Neural cell (in vitro differentiated cells): ENCODE measurements around the gene MRPL57. TPM values are rescaled to one million over a fixed set of nuclear protein-coding genes. Genes with fewer than 3 reads are reported as not detected.

Experiments used
- H2AFZ ChIP-seq: fragments of 200-600, 300-800 bp; sonication (generic), shearing (Covaris generic); 2 replicates; pipeline ENCODE4 v1.6.0; 2014; ENCODE audit warnings: low read depth, mild to moderate bottlenecking, antibody characterized with exemption, low read length, moderate library complexity
- H3F3A ChIP-seq: fragments of 200-600 bp; shearing (Covaris generic); 2 replicates; pipeline ENCODE4 v1.6.1; 2016; ENCODE audit warnings: mild to moderate bottlenecking, moderate library complexity, mixed read lengths, antibody characterized with exemption, low read length; ENCODE audit not compliant: insufficient read depth, poor library complexity, severe bottlenecking
- H3K27ac ChIP-seq: fragments of 200-600, 300-800 bp; sonication (generic), shearing (Covaris generic); 2 replicates; pipeline ENCODE4 v1.5.1; 2014; ENCODE audit warnings: mild to moderate bottlenecking, low read length, moderate library complexity
- H3K27me3 ChIP-seq: fragments of 300-800, 200-600 bp; sonication (generic), shearing (Covaris generic); 2 replicates; pipeline ENCODE4 v1.6.0; 2014; ENCODE audit warnings: mild to moderate bottlenecking, low read depth, low read length, moderate library complexity; ENCODE audit not compliant: insufficient read depth
- H3K36me3 ChIP-seq: fragments of 300-800, 200-600 bp; sonication (generic), shearing (Covaris generic); 2 replicates; pipeline ENCODE4 v1.5.1; 2014; ENCODE audit warnings: mild to moderate bottlenecking, antibody characterized with exemption, low read length, moderate library complexity; ENCODE audit not compliant: insufficient read depth
- H3K4me2 ChIP-seq: fragments of 300-800, 200-600 bp; sonication (generic), shearing (Covaris generic); 2 replicates; pipeline ENCODE4 v1.6.0; 2014; ENCODE audit warnings: mild to moderate bottlenecking, low read length
- H3K4me3 ChIP-seq: fragments of 300-800, 200-600 bp; sonication (generic), shearing (Covaris generic); 2 replicates; pipeline ENCODE4 v1.5.1; 2014; ENCODE audit warnings: mild to moderate bottlenecking, low read length, moderate library complexity
- H3K79me2 ChIP-seq: fragments of 200-600 bp; shearing (Covaris generic); replicated peaks from 2 replicates; pipeline ENCODE4 v1.6.0; 2014; ENCODE audit warnings: mild to moderate bottlenecking, low read length, moderate library complexity; ENCODE audit not compliant: insufficient read depth
- H3K9ac ChIP-seq: fragments of 300-800, 200-600 bp; sonication (generic), shearing (Covaris generic); 2 replicates; pipeline ENCODE4 v1.6.1; 2016; ENCODE audit warnings: mild to moderate bottlenecking, low read length, mixed read lengths
- H3K9me2 ChIP-seq: fragments of 200-600 bp; shearing (Covaris generic); 2 replicates; pipeline ENCODE4 v1.6.1; 2016; ENCODE audit warnings: mild to moderate bottlenecking, low read length, mixed read lengths; ENCODE audit not compliant: insufficient read depth
- H3K9me3 ChIP-seq: fragments of 200-600, 300-800 bp; sonication (generic), shearing (Covaris generic); 2 replicates; pipeline ENCODE4 v1.6.1; 2016; ENCODE audit warnings: mild to moderate bottlenecking, mixed run types, low read length, moderate library complexity, mixed read lengths
- H4K20me1 ChIP-seq: fragments of 200-600 bp; shearing (Covaris generic); 2 replicates; pipeline ENCODE4 v1.6.1; 2016; ENCODE audit warnings: mild to moderate bottlenecking, mixed run types; ENCODE audit not compliant: insufficient read depth
- EP300 ChIP-seq: fragments of 450-650 bp; conservative IDR thresholded peaks from 2 replicates; pipeline ENCODE4 v1.6.1; 2014; ENCODE audit warnings: antibody characterized with exemption, mild to moderate bottlenecking, moderate library complexity; ENCODE audit not compliant: poor library complexity, severe bottlenecking
- EZH2 ChIP-seq: fragments of 200-600, 300-800 bp; shearing (Covaris generic), sonication (generic); IDR thresholded peaks from 2 replicates; pipeline ENCODE4 v1.6.1; 2014; ENCODE audit warnings: antibody characterized with exemption, low read length, borderline replicate concordance, mild to moderate bottlenecking; ENCODE audit not compliant: insufficient read depth, poor library complexity, severe bottlenecking
- MXI1 ChIP-seq: fragments of 450-650 bp; conservative IDR thresholded peaks from 2 replicates; pipeline ENCODE4 v1.6.1; 2014; ENCODE audit warnings: antibody characterized with exemption, mild to moderate bottlenecking; ENCODE audit not compliant: poor library complexity, severe bottlenecking
- POLR2AphosphoS5 ChIP-seq: IDR thresholded peaks from 2 replicates; pipeline ENCODE4 v1.6.1; 2012
- RAD21 ChIP-seq: fragments of 450-650 bp; conservative IDR thresholded peaks from 2 replicates; pipeline ENCODE4 v1.6.1; 2014; ENCODE audit warnings: antibody characterized with exemption, mild to moderate bottlenecking, moderate library complexity
- SMC3 ChIP-seq: fragments of 450-650 bp; conservative IDR thresholded peaks from 2 replicates; pipeline ENCODE4 v1.6.1; 2014; ENCODE audit warnings: antibody characterized with exemption, mild to moderate bottlenecking, moderate library complexity; ENCODE audit not compliant: poor library complexity
- TAF1 ChIP-seq: IDR thresholded peaks from 2 replicates; pipeline ENCODE4 v1.6.1; 2012; ENCODE audit warnings: low read depth
- polyA plus RNA-seq: library from polyadenylated mRNA; depleted of rRNA; stranded (reverse); fragments of >200 nt; gene quantifications from 2 replicates; pipeline ENCODE4 v1.2.3, GENCODE V29; 2014
- TF ChIP-seq, protein P1 (sequence below): IDR thresholded peaks from 2 replicates; pipeline ENCODE4 v1.6.1; 2012; ENCODE audit warnings: borderline replicate concordance
- TF ChIP-seq, protein P2 (sequence below): fragments of 450-650 bp; IDR thresholded peaks from 2 replicates; pipeline ENCODE4 v1.5.1; 2014; ENCODE audit warnings: antibody characterized with exemption, mild to moderate bottlenecking, moderate library complexity; ENCODE audit not compliant: poor library complexity, severe bottlenecking

MRPL57 gene
- polyA plus RNA-seq, 1 donor from 2014 or later, result 38.7 TPM

DNA sequence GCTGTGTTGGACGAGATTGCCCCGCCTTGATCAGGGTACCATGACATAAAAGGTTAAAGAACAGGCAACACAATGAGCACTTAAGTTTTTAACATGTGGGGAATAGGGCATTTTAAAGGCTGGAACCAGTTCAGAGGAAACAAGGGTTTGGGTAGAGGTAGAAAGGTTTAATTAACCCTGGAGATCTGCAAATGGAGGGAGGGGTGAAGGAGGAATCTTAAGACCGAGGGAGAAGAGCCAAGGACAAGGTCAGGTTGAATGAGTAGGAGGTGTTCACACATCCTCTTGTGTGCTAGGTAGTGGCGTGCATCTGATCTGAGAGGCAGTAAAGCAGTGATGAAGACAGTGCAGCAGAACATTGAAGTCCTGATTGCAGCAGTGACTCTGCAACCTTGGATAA, 28.6 kb upstream of the MRPL57 start:
- no peak overlapping the region for H2AFZ ChIP-seq
- no peak overlapping the region for H3K9ac ChIP-seq
- no peaks in the 10 kb centered on the region for H3K9me2 ChIP-seq
- no peaks in the 10 kb centered on the region for H3K27me3 ChIP-seq
- H3K27ac ChIP-seq, result no peak overlapping the region
- no peak for TF ChIP-seq MXI1
- no peak for TF ChIP-seq EP300
- no peak for TF ChIP-seq EZH2
- no peak for TF ChIP-seq RAD21
- TF ChIP-seq, protein P1, sequence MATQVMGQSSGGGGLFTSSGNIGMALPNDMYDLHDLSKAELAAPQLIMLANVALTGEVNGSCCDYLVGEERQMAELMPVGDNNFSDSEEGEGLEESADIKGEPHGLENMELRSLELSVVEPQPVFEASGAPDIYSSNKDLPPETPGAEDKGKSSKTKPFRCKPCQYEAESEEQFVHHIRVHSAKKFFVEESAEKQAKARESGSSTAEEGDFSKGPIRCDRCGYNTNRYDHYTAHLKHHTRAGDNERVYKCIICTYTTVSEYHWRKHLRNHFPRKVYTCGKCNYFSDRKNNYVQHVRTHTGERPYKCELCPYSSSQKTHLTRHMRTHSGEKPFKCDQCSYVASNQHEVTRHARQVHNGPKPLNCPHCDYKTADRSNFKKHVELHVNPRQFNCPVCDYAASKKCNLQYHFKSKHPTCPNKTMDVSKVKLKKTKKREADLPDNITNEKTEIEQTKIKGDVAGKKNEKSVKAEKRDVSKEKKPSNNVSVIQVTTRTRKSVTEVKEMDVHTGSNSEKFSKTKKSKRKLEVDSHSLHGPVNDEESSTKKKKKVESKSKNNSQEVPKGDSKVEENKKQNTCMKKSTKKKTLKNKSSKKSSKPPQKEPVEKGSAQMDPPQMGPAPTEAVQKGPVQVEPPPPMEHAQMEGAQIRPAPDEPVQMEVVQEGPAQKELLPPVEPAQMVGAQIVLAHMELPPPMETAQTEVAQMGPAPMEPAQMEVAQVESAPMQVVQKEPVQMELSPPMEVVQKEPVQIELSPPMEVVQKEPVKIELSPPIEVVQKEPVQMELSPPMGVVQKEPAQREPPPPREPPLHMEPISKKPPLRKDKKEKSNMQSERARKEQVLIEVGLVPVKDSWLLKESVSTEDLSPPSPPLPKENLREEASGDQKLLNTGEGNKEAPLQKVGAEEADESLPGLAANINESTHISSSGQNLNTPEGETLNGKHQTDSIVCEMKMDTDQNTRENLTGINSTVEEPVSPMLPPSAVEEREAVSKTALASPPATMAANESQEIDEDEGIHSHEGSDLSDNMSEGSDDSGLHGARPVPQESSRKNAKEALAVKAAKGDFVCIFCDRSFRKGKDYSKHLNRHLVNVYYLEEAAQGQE, result no peak
- no peak for TF ChIP-seq SMC3
- no peak for TF ChIP-seq POLR2AphosphoS5
- TF ChIP-seq, protein P2, sequence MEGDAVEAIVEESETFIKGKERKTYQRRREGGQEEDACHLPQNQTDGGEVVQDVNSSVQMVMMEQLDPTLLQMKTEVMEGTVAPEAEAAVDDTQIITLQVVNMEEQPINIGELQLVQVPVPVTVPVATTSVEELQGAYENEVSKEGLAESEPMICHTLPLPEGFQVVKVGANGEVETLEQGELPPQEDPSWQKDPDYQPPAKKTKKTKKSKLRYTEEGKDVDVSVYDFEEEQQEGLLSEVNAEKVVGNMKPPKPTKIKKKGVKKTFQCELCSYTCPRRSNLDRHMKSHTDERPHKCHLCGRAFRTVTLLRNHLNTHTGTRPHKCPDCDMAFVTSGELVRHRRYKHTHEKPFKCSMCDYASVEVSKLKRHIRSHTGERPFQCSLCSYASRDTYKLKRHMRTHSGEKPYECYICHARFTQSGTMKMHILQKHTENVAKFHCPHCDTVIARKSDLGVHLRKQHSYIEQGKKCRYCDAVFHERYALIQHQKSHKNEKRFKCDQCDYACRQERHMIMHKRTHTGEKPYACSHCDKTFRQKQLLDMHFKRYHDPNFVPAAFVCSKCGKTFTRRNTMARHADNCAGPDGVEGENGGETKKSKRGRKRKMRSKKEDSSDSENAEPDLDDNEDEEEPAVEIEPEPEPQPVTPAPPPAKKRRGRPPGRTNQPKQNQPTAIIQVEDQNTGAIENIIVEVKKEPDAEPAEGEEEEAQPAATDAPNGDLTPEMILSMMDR, result no peak
- no peak for TF ChIP-seq TAF1
- H3K36me3 ChIP-seq, result no peaks in the 10 kb centered on the region
- H3K9me3 ChIP-seq, result no peaks in the 10 kb centered on the region
- no peaks in the 10 kb centered on the region for H4K20me1 ChIP-seq
- no peak overlapping the region for H3K4me3 ChIP-seq
- no peaks in the 10 kb centered on the region for H3F3A ChIP-seq
- H3K79me2 ChIP-seq, result peaks cover 12% of the 10 kb centered on the region
- no peak overlapping the region for H3K4me2 ChIP-seq

DNA sequence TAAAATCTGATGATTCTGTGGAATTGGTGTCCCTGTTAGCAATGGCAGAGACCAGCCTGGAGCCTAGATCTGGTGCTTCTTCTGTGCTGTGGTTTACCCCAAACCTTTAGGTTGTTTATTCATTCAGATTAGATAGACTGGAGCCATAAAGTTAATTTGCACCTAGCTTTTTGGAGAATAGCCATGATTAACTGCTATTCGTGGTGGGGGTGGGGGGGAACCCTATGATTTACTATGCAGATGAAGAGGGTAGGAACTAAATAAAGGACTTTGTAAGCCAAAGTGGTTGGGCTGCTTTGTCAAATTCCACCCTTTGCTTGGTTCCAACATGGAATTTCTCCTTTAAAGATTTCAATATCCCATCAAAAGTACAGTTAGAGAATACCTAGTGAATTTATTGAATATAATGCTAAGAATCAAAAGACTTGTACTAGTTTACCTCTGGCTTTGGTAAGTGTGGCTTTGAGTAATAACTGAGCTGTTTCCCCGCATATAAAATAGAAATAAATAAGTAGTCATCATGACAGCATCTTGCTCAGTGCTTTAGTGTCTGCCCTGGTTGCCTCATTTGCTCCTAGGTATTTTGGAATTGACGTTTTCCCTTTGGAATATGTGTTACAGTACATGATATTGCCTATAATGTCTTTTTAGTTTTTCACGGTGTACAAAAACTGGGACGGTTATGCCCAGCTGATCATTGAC, 27.8 kb upstream of the MRPL57 start:
- Histone ChIP-seq H3K9me2 (no peaks in the 10 kb centered on the region), H3K9me3 (no peaks in the 10 kb centered on the region), H3K9ac (no peak overlapping the region), H3K36me3 (no peaks in the 10 kb centered on the region), H3F3A (no peaks in the 10 kb centered on the region), H3K4me3 (no peak overlapping the region), H3K27me3 (no peaks in the 10 kb centered on the region), H4K20me1 (no peaks in the 10 kb centered on the region), H3K27ac (no peak overlapping the region), H3K79me2 (peaks cover 3% of the 10 kb centered on the region), H3K4me2 (no peak overlapping the region), H2AFZ (no peak overlapping the region)
- no peak for TF ChIP-seq EZH2
- TF ChIP-seq MXI1, result no peak
- TF ChIP-seq, protein P1, result no peak
- TF ChIP-seq, protein P2, result no peak
- TF ChIP-seq TAF1, result no peak
- no peak for TF ChIP-seq POLR2AphosphoS5
- TF ChIP-seq SMC3, result no peak
- no peak for TF ChIP-seq RAD21
- no peak for TF ChIP-seq EP300
